LNCaP clone FGC (cell line): ENCODE results near the gene DPM2.

ENCODE experiments used
- DNase-seq: peaks from one replicate; pipeline ENCODE4 v3.0.0-alpha.2; 2011; ENCODE audit warnings: low read depth
- H3K4me3 ChIP-seq: 2 replicates; pipeline ENCODE4 v1.5.1; 2011; ENCODE audit warnings: mild to moderate bottlenecking, low read depth, low read length, control low read depth
- TF ChIP-seq, protein P1 (sequence below): IDR thresholded peaks from 2 replicates; pipeline ENCODE4 v1.5.1; 2012; ENCODE audit warnings: mild to moderate bottlenecking; ENCODE audit not compliant: control insufficient read depth, insufficient read depth; ENCODE audit errors: extremely low read depth

Gene DPM2

DNA sequence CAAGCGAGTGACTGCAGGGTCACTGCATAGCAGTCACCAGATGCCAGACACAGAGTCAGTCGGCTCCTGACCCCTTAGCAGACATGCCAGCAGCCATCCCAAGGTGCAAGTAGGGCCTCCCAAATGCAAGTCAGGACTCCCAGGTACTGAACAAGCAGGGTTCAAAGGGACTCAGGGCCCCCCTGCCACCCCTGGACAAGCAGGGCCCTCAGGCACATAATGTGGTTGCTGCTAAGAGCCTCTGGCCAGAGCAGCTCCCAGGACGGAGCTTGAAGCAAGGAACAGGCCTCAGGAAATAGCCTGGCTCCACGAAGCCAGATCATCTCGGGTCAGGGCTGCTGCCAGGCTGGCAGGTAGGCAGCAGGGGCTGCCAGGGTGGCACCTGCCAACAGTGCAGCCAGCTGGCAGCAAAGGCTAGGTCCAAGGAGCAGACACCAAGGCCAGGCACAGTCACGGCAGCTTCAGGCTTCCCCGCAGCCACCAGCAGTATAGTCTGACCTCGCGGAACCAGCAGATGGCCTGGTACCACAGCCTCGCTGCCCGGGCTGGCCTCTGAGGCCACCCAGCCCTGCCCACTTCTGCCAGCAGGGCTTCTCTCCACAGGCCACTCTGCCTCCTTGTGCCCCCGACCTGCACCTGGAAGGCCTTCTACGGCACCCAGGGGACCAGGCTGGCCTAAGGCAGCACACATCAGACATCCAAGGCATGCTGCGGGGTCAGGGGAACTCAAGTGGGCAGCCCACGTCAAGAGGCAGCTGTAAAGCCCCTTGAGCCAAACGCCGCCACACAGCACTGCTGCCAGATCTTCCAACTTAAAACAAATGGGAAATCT, 35.7 kb upstream of the DPM2 start:
- DNase-seq, result no peak
- TF ChIP-seq, protein P1, sequence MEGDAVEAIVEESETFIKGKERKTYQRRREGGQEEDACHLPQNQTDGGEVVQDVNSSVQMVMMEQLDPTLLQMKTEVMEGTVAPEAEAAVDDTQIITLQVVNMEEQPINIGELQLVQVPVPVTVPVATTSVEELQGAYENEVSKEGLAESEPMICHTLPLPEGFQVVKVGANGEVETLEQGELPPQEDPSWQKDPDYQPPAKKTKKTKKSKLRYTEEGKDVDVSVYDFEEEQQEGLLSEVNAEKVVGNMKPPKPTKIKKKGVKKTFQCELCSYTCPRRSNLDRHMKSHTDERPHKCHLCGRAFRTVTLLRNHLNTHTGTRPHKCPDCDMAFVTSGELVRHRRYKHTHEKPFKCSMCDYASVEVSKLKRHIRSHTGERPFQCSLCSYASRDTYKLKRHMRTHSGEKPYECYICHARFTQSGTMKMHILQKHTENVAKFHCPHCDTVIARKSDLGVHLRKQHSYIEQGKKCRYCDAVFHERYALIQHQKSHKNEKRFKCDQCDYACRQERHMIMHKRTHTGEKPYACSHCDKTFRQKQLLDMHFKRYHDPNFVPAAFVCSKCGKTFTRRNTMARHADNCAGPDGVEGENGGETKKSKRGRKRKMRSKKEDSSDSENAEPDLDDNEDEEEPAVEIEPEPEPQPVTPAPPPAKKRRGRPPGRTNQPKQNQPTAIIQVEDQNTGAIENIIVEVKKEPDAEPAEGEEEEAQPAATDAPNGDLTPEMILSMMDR, result no peak
- no peak overlapping the region for H3K4me3 ChIP-seq

DNA sequence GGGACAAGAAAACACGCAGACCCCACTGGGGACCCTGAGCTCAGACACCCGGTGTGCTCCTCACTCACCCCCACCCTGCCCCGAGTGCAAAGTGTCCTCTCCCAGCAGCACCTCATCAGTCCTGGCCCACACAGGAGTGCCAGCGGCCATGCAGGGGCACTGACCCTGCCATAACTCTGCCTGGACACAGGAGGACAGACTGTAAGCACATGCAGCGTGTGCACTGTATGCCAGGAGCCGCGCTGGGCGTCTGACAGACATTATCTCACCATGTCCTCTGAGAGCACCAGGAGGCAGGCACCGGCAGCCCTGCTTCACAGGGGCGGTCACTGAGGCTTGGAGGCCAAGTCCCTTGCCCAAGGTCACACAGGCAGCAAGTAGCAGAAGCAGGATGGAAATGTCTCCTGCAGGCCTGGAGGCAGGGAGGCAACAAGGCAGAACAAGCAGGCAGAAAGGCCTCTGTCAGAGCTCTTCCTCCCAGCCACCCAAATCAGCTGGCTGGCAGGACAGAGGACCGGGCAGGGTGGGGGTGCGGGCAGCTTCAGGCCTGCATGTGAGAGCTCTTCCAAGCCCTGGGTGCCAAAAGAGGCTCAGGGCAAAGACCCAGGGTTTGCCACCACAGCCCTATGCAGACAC, 34.7 kb upstream of the DPM2 start:
- no peak for DNase-seq
- TF ChIP-seq, protein P1, result no peak
- H3K4me3 ChIP-seq, result no peak overlapping the region

DNA sequence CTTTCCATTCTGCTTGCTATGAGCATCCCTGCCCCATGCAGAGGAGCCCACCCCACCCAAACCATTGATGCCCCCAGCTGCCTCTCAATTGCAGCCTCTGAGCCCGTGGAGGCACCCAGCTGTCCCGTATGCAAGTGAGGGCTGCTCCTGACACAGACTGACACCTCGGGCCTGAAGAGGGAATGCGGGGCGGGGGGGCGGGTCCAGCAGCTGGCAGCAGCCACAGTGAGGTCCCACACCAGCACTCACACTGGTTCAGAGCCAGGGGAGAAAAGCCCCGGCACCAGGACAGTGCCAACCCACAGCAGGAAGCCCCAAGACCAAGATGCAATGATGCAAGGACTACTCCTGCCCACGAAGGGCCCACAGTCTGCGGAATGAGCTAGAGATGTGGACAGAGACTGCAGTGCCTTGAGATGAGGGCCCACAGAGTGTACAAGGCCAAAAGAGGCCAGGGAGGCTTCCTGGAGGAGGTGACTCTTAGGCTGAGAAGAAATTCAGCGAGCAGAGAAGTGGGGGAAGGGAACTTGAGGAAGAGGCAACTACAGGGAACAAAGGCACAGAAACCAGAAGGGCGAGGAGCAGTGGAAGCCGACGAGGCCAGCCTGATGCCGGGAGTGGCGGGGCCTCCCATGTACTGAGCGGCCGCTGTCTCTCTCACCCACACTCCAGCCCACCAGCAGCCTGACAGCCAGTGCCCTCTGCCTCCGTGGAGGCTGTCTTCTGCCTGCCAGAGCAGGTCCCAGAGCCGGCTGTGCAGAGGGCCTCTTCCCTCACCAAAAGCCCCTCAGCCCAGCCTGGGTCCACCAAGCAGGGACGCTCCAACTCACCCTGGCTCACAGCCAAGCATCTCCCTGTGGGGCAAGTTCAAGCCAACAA, 33.9 kb upstream of the DPM2 start:
- no peak overlapping the region for H3K4me3 ChIP-seq
- no peak for DNase-seq
- TF ChIP-seq, protein P1, result no peak

DNA sequence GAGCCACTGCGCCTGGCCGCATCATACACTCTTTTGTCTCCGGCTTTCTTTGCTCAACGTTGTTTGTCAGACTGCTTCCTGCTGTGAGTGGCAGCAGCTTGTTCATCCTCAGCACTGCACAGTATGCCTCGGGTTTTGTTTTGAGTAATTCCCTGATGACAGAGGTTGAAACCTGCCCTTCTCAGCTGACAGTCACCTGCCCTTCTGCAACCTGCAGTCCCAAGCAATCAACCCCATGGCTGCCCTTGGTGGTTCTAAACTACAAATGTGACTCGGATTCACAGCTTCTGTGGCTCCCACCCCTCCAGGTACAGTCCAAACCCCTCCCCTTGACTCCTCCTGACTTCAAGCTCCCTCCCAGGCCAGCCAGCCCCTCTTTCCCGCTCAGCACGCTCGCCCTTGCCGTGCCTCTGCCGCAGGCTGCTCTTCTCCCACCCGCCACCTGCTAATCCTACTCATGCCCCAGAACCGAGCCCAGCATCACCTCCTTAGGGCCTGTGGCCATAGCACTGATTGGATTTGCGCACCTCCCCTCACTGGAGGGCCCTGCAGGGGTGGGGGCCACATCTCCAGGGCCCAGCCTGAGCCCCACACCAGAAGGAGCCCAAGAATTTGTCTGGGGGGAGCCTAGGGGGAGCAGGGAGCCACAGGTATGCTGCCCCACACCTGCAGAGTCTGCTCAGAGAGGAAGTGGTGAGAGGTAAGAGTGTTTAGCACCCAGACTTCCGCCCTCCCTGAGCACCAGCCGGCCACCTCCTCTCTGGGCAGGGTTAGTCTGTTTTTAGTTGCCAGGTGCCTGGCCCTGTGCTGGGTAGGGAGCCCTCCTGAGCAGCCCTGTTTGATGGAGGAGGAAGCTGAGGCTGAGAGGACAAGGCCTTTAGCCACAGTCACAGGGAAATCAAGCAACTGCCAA, 33.0 kb upstream of the DPM2 start:
- H3K4me3 ChIP-seq, result no peak overlapping the region
- no peak for DNase-seq
- TF ChIP-seq, protein P1, result no peak

DNA sequence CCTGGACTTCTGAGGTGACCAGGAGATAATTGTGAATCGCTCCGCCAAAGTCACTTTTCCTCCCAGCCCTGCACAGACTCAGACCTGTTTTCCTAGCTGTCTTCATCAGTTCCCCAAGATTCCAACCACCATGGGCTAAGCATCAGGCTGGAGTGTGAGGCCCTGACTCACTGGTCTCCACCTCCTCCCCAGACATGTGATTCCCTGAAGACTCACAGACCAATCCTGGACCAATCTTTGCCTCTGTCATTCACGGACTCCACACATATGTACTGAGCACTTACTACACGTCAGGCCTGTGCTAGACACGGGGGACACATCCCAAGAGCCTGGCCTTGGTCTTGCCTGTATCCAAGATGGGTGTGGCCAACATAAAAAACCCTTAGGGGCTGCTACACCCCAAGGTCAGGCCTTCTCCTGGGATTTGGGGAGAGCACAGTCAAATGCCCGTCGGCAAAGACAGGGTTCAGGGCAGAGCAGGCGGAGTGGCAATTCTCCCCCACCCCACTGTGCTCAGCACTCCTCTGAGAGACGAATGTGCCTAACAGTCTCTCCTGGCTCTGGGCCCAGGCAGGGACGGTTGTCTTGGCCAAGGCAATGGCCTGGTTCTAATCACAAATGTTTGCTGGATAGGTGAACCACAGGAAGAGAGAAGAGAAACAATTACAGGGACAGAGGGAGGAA, 31.2 kb upstream of the DPM2 start:
- TF ChIP-seq, protein P1, result no peak
- DNase-seq, result no peak
- H3K4me3 ChIP-seq, result peak overlapping the region; percentile 18
